ENCODE measurements around the gene PRKRIP1.
"Not testable (repeated sequence)": the region's sequence is repeated elsewhere in the genome, so short reads cannot be mapped to it uniquely, and the experiment has no call there.

Gene PRKRIP1

DNA sequence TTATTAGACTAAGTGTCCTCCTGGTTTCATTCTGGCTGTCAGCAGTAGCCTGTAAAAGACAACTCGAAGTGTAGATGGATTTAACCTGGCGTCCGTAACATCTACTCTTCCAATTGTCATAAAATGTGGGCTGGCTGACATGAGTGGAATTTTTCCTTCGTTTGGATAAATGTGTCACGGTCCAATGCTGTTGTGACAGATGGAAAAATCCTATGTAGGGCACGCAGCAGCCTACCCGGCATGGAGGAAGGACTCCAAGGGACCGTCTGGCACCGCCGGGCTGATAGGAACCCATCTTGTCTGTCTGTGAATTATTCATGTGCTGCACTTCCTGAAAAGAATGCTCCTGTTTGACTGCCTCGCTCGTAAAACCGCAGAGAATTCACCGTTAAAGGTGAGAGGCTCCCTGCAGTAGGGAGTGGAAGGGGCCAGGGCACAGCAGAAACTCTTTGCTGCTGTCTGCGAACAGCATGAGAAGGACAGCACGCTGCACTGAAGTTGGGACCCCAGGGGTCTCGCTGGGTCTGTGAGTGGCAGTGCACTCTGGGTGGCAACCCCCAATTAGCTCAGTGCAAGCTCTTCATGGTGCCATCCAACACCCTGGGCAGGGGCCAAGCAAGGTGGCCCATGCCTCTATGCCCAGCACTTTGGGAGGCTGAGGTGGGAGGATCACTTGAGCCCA lies 35.6 kb downstream of the PRKRIP1 start:
- peak; percentile 65 for DNase-seq (ENCODE audit: low read depth)

DNA sequence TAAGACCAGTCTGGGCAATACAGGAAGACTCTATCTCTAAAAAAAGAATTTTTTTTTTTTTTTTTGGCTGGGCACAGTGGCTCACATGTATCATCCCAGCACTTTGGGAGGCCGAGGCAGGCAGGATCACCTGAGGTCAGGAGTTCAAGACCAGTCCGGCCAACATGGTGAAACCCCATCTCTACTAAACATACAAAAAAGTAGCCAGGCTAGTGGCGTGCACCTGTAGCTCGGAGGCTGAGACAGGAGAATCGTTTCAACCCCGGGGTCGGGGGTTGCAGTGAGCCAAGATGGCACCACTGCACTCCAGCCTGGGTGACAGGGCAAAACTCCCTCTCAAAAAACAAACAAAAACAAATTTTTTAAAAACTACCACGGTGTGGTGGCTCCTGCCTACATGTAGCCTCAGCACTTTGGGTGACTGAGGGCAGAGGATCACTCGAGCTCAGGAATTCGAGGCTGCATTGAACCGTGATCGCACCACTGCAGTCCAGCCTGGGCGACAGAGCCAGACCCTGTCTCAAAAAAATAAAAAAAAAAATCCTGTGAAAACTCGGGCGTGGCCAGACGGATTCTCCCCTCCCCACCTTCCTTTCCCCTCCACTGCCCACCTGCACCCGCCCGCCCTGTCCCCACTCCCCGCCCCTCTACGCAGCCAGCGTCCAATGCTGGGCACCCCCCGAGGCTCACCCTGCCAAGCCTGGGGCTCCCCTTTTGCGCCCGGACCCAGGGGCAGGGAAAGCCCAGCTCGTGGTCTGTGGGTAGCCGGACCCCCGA lies 36.5 kb downstream of the PRKRIP1 start:
- no peak for DNase-seq (ENCODE audit: low read depth)

DNA sequence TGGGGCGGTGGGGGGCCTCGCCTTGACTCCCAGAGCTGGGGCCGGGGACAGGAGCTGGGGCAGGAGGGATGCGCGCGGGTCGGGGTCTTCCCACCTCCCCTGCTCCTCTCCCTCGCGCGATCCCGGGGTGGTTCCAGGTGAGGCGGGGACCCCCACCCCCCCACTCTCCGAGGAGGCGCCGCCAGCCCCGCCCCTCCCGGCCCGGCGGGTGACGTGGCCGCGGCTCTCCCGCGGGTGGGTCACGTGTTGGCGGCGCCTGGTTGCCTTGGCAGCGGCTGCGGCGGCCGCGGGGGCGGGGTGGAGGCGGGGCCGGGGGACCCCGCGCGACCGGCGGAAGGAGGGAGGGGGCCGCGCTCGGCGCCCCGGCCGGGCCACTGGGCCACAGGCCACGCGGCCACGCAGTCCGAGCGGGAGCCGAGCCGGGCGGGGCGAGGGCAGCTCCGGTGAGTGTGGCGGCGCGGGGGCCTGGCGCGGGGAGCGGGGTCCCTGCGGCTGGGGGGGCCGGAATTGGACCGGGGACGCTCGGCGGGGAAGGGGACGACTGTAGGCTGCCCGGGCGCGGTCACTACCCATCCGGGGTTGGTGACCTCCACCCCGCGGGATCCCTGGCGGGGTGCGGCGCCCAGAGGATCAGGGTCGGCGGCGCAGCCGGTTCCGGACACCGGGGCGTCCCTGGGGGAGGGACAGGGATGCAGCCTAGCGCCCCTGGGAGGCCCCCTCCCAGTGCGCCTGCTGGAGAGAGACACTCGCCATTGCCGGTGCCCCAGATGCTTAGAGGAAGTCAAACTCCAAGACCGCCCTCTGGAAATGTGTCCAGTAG lies 37.3 kb downstream of the PRKRIP1 start, which contains the start of gene ORAI2:
Gene ORAI2, plus strand, starts transcription at position 357 of the 820 bp plus-strand sequence. CDS start 5,382 bp downstream, outside the sequence.
- DNase-seq (ENCODE audit: low read depth), result peak; percentile 83

DNA sequence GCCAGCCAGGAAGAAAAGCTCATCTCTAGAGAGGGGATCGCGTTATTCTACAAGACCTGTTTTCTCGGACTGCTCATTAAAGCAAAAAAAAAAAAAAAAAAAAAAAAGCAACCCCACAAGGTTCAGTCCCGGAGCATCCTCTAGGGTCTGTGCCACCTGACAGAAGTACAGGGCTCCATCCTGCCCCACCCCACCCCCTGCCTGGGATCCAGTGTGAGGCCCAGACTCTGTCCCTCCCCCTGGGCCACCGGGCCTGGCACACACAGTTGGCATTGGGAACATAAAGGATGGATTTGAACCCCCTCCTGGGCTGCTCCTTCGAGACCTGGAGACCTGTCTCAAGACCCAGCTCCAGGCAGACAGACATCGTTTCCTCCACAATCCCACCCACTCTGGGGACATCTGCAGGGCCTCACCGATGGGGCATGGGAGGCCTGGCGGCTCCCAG lies 37.9 kb downstream of the PRKRIP1 start:
- DNase-seq (ENCODE audit: low read depth), result no peak

DNA sequence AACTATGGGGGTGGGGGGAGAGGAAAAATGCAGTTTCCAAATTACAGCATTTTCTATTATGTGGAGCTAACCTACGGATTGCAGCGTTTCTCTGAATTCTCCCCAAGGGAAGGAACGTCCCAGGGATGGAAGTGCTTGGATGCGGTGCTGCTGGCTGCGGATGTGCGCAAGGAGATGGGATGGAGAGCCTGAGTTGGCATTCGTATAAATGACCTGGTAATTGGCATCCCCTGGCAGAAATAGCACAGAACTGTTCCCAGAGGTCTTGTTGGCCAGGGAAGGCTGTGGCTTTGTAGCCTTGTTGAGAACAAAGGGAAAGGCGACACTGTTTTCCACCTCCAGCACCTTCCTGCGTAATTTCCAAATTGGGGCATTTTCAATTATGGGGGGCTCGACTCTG lies 40.0 kb downstream of the PRKRIP1 start:
- DNase-seq (ENCODE audit: low read depth), result no peak

DNA sequence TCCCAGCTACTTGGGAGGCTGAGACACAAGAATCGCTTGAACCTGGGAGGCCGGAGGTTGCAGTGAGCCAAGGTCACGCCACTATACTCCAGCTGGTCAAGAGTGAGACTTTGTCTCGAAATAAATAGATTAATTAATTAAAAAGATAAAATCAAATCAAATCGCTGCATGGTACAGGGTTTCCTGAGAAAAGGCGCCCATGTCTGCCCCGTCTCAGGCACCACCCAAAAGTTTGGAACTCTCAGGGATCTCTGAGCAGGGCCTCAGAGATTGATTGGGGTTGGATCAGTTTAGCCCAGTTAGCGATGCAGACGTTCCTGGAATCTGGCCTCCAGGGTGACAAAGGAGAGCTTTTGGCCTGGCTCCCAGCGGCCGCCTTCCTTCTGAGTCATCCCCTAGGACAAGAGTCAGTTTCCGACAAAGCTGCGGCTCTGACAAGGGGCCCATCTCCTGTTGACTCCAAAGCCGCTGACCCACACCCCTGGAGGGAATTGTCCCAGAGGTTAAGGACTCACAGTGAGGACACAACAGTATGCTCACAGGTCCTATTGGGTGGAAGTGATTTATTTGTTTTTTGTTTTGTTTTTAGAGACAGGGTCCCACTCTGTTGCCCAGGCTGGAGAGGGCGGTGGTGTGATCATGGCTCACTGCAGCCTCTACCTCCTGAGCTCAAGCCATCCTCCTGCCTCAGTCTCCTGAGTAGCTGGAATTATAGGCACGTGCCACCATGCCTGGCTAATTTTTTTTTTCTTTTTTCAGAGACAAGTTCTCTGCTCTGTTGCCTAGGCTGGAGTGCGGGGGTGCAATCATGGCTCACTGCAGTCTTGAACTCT lies 44.0 kb downstream of the PRKRIP1 start:
- DNase-seq (ENCODE audit: low read depth), result no peak

DNA sequence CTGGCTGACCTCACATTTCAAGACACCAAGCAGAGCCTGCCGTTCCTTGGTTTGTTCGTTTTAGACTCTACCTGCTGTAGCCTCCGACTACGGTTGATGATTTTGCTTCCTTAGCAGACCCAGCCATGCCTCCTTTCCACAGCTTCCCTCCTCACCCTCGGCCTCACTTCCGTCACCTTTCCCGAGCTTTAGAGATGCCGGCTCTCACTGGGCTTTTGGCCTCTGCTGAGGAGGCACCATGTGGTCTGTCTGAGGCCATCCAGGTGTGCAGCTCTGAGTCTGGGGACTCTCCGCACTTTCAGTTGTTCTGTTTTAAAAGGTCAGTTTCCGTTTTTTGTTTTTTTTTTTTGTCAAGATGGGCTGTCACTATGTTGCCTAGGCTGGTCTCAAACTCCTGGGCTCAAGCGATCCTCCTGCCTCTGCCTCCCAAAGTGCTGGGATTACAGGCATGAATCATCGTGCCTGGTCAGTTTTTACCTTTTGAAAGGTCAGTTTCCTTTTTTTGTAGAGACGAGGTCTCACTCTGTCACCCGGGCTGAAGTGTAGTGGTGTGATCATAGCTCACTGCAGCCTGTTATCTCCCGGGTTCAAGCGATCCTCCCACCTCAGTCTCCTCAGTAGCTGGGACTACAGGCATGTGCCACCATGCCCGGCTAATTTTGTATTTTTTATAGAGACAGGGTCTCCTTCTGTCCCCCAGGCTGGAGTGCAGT lies 49.0 kb downstream of the PRKRIP1 start:
- DNase-seq (ENCODE audit: low read depth), result no peak

DNA sequence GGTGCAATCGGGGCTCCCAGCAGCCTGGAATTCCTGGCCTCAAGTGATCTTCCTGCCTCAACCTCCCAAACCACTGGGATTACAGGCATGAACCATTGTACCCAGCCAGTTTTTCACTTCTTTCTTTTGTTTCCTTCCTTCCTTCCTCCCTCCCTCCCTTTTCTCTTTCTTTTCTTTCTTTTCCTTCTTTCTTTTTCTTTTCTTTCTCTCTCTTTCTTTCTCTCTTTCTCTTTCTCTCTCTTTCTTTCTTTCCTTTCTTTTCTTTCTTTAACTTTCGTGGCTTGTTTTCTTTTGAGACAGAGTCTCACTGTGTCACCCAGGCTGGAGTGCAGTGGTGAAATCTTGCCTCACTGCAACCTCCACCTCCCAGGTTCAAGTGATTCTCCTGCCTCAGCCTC lies 49.5 kb downstream of the PRKRIP1 start:
- no peak for DNase-seq (ENCODE audit: low read depth)

DNA sequence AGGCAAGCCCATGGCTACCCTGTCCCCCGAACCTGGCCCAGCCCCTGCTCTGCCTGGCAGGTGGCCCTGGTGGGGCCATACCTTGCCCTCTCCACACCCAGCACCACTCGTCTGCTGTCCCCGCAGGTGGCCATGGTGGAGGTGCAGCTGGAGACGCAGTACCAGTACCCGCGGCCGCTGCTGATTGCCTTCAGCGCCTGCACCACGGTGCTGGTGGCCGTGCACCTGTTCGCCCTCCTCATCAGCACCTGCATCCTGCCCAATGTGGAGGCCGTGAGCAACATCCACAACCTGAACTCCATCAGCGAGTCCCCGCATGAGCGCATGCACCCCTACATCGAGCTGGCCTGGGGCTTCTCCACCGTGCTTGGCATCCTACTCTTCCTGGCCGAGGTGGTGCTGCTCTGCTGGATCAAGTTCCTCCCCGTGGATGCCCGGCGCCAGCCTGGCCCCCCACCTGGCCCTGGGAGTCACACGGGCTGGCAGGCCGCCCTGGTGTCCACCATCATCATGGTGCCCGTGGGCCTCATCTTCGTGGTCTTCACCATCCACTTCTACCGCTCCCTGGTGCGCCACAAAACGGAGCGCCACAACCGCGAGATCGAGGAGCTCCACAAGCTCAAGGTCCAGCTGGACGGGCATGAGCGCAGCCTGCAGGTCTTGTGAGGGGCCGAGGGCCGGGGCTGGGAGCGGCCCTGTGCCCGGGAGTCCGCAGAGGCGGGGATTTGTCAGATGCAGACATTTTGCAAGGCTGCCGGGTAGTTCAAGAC lies 50.4 kb downstream of the PRKRIP1 start:
- DNase-seq (ENCODE audit: low read depth), result no peak

DNA sequence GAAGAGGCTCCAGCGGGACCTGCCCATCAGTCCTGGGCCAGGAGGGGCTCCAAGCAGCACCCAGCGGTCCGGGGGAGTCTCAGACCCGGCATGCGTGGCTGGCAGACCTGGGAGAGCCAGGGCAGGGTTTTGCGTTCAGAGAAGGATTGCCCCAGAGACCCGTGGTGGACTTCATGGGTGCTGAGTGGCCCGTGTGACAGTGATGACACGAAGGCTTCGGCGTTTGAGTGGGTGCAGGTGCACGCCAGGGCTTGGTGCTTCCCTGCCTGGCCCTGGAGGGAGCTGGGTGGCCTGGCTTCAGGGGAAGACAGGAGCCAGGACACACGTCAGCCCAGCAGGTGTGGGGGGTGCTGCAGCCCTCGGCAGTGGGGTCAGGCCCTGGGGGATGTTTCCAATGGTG lies 51.1 kb downstream of the PRKRIP1 start:
- no peak for DNase-seq (ENCODE audit: low read depth)

DNA sequence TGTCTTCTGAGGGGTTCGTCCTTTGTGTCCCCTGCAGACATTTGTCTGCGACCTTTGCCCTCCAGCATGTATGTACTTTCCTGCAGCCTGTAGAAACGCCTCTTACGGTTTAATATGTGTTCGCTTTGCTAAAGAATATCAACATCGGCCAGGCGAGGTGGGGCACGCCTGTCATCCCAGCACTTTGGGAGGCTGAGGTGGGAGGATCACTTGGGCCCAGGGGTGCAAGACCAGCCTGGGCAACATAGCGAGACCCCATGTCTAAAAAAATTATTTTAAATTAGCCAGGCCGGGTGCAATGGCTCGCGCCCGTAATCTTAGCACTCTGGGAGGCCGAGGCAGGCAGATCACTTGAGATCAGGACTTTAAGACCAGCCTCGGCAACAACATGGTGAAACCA lies 53.0 kb downstream of the PRKRIP1 start:
- DNase-seq (ENCODE audit: low read depth), result no peak

DNA sequence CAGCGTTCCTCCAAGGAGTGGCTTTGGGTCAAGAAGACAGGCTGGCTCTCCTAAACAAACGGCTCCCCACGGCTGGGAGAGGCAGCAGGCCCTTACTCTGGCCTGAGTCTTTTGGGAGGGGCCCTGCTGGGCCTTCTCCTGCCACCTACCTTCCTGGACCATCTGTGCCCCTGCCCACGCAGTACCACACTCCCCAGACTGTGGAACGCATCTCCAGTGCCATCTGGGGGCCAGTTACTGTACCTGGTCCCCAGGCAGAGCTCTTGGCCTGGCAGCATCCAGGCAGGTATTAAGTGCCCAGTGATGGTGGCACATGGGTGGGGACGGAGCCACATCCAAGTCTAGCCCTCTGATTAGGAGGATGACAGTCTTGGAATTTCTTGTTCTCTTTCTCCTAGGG lies 54.1 kb downstream of the PRKRIP1 start:
- DNase-seq (ENCODE audit: low read depth), result peak; percentile 39

DNA sequence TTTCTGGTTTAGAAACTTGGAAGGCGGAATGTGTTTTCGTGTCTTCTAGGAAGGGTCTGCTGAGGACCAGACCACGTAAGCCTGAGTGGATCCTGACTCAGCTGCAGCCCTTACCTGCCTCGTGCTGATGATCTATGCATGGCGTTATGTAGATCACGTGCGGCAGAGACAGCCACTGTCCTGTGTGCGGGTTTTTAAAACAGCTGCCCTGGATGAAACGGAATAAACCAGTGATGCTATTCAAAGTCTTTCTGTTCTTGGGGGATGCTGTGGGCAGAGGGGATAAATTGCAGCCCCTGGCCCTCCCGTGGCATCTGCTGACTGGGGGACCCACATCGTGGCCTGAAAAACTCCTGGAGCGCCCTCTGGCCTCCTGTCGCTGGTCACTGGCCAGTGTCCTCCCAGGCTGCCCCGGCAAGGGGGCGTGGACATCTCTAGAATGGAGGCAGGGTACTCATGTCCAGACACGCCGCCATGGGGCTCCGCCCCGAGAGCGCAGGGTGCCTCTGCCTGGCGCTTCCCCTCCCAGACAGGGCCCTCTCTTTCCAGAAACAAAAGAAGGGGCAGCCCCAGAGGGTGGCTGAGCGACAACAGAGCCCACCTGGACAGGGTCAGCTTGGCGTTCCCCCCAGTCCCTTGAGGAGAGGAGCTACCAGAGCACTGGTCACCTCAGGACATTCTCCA lies 55.4 kb downstream of the PRKRIP1 start:
- no peak for DNase-seq (ENCODE audit: low read depth)

DNA sequence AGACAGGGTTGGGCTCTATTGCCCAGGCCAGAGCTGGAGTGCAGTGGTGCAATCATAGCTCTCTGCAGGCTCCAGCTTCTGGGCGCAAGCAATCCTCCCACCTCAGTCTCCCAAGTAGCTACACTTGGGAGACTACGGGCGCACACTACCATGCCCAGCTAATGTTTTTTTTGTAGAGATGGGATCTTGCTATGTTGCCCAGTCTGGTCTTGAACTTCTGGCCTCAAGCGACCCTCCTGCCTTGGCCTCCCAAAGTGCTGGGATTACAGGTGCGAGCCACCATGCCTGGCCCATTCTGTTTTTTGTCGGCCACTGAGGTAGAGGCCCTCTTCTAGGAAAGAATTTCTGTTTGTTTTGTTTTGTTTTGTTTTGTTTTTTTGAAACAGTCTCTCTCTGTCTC lies 56.3 kb downstream of the PRKRIP1 start:
- no peak for DNase-seq (ENCODE audit: low read depth)

DNA sequence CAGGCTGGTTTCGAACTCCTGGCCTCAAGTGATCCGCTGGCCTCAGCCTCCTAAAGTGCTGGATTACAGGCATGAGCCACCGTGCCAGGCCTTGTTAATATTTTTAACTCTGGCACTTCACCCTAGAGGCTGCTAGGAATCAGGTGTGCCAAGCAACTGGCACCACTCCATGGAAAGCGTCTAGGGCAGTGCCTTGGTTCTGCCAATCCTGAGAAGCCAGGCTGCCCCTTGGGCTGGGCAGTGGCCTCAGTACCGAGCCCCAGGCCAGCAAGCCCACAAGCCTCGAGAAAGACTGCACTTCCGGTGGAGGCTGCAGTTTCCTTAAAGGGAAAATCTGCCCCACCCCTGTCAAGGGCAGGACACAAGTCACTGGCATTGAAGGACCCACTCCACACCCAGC lies 57.2 kb downstream of the PRKRIP1 start:
- DNase-seq (ENCODE audit: low read depth), result no peak

DNA sequence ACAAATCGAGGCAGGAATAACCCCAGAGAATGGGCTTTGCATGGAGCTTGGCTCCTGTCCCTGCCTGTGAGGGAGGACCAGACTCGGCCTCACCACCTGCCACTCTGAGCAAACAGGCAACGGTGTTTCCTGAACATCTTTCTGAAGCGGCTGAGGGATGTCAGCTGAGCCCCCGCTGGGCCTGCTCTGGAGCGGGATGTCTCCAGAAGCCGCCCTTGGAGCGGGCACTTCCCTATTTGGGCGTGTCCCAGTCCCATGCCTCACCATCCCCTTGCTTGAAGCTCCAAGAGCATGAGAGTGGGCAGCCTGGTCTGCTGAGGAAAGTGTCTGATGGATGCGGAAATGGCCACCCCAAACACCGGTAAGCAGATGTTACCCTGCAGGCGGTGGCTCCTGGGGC lies 58.3 kb downstream of the PRKRIP1 start:
- no peak for DNase-seq (ENCODE audit: low read depth)

DNA sequence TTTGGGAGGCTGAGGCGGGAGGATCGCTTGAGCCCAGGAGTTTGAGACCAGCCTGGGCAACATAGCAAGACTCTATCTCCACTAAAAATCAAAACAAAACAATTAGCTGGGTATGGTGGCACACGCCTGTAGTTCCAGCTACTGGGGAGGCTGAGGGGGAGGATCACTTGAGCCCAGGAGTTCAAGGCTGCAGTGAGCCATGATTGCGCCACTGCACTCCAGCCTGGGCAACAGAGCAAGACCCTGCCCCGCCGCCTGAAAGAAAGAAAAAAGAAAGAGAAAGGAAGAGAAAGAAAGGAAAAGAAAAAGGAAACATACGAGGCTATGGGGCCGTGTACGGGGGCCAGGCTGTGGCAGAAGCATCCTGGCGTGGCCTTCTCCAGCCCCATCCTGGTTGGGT lies 58.8 kb downstream of the PRKRIP1 start:
- not testable (repeated sequence) for DNase-seq (ENCODE audit: low read depth)

DNA sequence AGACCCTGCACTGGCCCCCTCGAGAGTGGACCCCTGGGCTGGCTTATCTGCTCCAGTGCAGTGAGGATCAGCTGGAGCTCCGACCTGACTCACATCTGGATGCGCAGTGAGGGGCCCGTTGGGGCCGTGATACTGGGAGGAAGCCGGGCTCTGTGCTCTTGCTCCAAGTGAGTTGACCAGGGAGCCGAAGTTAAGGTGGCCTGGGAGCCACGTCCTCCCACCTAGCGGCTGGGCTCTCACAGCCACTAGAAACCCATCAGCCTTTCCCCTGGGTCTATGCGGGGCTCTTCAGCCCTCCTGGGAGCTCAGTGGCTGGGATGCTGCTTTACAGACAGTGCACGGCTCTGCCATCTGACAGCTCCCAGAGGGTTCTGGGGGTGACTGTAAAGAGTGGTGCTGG lies 59.4 kb downstream of the PRKRIP1 start:
- no peak for DNase-seq (ENCODE audit: low read depth)

DNA sequence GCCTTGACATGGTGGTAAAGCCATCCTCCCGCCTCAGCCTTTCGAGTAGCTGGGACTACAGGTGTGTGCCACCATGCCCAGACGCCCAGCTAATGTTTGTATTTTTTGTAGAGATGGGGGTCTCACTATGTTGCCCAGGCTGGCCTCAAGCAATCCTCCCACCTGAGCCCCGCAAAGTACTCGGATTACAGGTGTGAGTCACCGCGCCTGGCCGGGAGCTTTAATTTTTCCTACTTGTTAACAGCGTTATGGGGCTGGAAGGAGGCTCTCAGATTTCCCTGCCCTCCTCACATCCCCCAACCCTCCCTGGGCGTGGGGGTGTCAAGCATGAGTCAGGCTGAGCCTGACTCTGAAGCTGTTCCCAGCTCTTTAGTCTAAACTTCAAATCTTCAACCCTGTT lies 60.2 kb downstream of the PRKRIP1 start:
- no peak for DNase-seq (ENCODE audit: low read depth)
